Right lobe of liver (tissue), 6 donors: ENCODE measurements around the gene ACP1. TPM values are rescaled to one million over a fixed set of nuclear protein-coding genes. Genes with fewer than 3 reads are reported as not detected.

Experiments used
- ATAC-seq, 4 donors: fragments of 200-7000 bp; cut with Tn5 transposase; one replicate each; pipeline ENCODE4 v1.9.1; 2020; ENCODE audit warnings: mild to moderate bottlenecking in 4 of 4, moderate library complexity in 4 of 4
- DNase-seq, 3 donors: peaks; one replicate each; pipeline ENCODE4 v3.0.0-alpha.2; 2020
- H3K27ac ChIP-seq, 3 donors: fragments of 200-600 bp; one replicate each; pipeline ENCODE4 v1.8.0; 2022
- H3K27me3 ChIP-seq, 2 donors: fragments of 200-600 bp; one replicate each; pipeline ENCODE4 v1.8.0; 2022
- H3K36me3 ChIP-seq, 4 donors: fragments of 200-600 bp; sonication (generic) in 1 of 4; one replicate each; pipeline versions ENCODE4 v1.5.1 to v1.8.0; 2017 to 2022; ENCODE audit warnings: control low read depth in 1 of 4
- H3K4me1 ChIP-seq, 4 donors: fragments of 200-600 bp; sonication (generic) in 1 of 4; one replicate each; pipeline versions ENCODE4 v1.5.1 to v1.8.0; 2017 to 2022; ENCODE audit warnings: control low read depth in 1 of 4
- H3K4me3 ChIP-seq, 3 donors: fragments of 200-600 bp; one replicate each; pipeline ENCODE4 v1.8.0; 2022
- H3K9me3 ChIP-seq, 4 donors: fragments of 200-600 bp; sonication (generic) in 1 of 4; one replicate each; pipeline versions ENCODE4 v1.5.1 to v1.8.0; 2017 to 2022; ENCODE audit warnings: control low read depth in 1 of 4
- CTCF ChIP-seq, 4 donors: fragments of 200-600 bp in 3 of 4; fragments of 450-650 bp in 1 of 4; IDR thresholded peaks; one replicate each; pipeline versions ENCODE4 v1.5.1 to v1.8.0; 2016 to 2022; ENCODE audit warnings: antibody characterized with exemption in 4 of 4, mild to moderate bottlenecking in 2 of 4
- POLR2A ChIP-seq: fragments of 450-650 bp; IDR thresholded peaks from one replicate; pipeline ENCODE4 v1.6.1; 2017; ENCODE audit warnings: antibody characterized with exemption, mild to moderate bottlenecking
- WGBS: methylation state at CpG from one replicate; pipeline ENCODE4 v1.1.6; 2018; ENCODE audit warnings: low coverage, low lambda C conversion rate; ENCODE audit not compliant: insufficient coverage; ENCODE audit errors: missing lambda C conversion rate; 5-methylcytosine and 5-hydroxymethylcytosine counted together
- intact Hi-C, 2 donors: fragments of 100-400 bp; cut with DNase I; formaldehyde crosslinking; loops; one replicate each; pipeline versions ENCODE4 v1.11.2 to v1.14.1; 2022
- long read RNA-seq: library from polyadenylated mRNA; unstranded; transcript quantifications from one replicate; pipeline ENCODE4 v2.0.0, GENCODE V29; 2019
- total RNA-seq, 6 experiments: library from RNA; depleted of rRNA in 2 of 6; stranded (reverse); fragments of >200 nt in 2 of 6; fragmentation: NEBNext Ultra II Directional in 3 of 6; extraction: Animal tissue kit (Norgen Biotek cat#: 25700) in 3 of 6; gene quantifications; one replicate each; pipeline versions ENCODE4 v1.1.0 to v1.2.4, GENCODE V29; 2016 to 2023
- donor health status: DM: no; HTN: yes; CAD: no.
- donor health status: DM: no; HTN: no; CAD: no.
- donor health status: DM: no; HTN: no; CAD: no.
- donor health status: DM: no; HTN: yes; CAD: no.
- donor health status: DM: no; HTN: yes; CAD: no.

The ACP1 gene
- 10 to 100 TPM; 52.1 to 72.1 (median 60.3) TPM for total RNA-seq
- long read RNA-seq, transcript ACP1-202 (6 exons, 1,552 nt) = minor isoform, 7 of 35 reads
- long read RNA-seq, transcript ACP1-209 (7 exons, 577 nt) = major isoform, 15 of 35 reads
- long read RNA-seq, transcript ACP1-201 (6 exons, 1,549 nt) = minor isoform, 10 of 35 reads
- long read RNA-seq, partial matches to known transcripts = 1 of 35 reads
- long read RNA-seq, other reads (novel, unspliced or antisense) = 2 of 35 reads

GRCh38 chr2:264493-265468 is at the start of gene ACP1:
ACP1 (plus strand) TSS chr2:264947; CDS start chr2:264965, 18 bp downstream.
- intact Hi-C loops = no loop called here
- ATAC-seq = peak; percentile 87 to 95 (median 92)
- H3K36me3 ChIP-seq = no peaks in the 10 kb centered on the region
- peak within 1 kb of the TSS; percentile 63 to 85 (median 73) for H3K27ac ChIP-seq
- under 1% methylated on average over 18 of the region's 73 CpGs for WGBS
- no peaks in the 10 kb centered on the region for H3K9me3 ChIP-seq
- peak within 1 kb of the TSS; percentile 62 to 80 (median 76) for H3K4me3 ChIP-seq
- H3K4me1 ChIP-seq = peaks cover 0 to 24% (median 13%) of the 10 kb centered on the region in 4 donors
- peak; percentile 97 to 98 (median 97) for DNase-seq
- no peaks in the 10 kb centered on the region for H3K27me3 ChIP-seq
- TF ChIP-seq POLR2A (peak; percentile 86), CTCF (IDR thresholded peaks at IDR 0.05) (no peak)

GRCh38 chr2:216068-216467 is 48.7 kb upstream of the ACP1 start:
- peaks cover 0 to 6% (median 0%) of the 10 kb centered on the region in 4 donors for H3K4me1 ChIP-seq
- ATAC-seq = no peak
- no peak overlapping the region for H3K27ac ChIP-seq
- intact Hi-C loops = no loop called here
- H3K4me3 ChIP-seq = no peak overlapping the region
- TF ChIP-seq CTCF (IDR thresholded peaks at IDR 0.05) = no peak
- TF ChIP-seq POLR2A = no peak
- H3K27me3 ChIP-seq = no peaks in the 10 kb centered on the region
- DNase-seq = no peak
- WGBS = 80% methylated on average over 3 of the region's 3 CpGs
- no peaks in the 10 kb centered on the region for H3K9me3 ChIP-seq
- H3K36me3 ChIP-seq = peaks cover 0 to 9% (median 0%) of the 10 kb centered on the region in 4 donors

GRCh38 chr2:223451-223850 is 41.3 kb upstream of the ACP1 start:
- H3K4me3 ChIP-seq = no peak overlapping the region
- DNase-seq (no peak), ATAC-seq (no peak)
- no peak overlapping the region for H3K27ac ChIP-seq
- intact Hi-C loops = no loop called here
- H3K27me3 ChIP-seq = no peaks in the 10 kb centered on the region
- H3K36me3 ChIP-seq = peaks cover 0 to 12% (median 0%) of the 10 kb centered on the region in 4 donors
- TF ChIP-seq CTCF (IDR thresholded peaks at IDR 0.05) (no peak), POLR2A (no peak)
- no peaks in the 10 kb centered on the region for H3K9me3 ChIP-seq
- peaks cover 0 to 12% (median 5%) of the 10 kb centered on the region in 4 donors for H3K4me1 ChIP-seq
- WGBS = 75% methylated on average over 2 of the region's 4 CpGs

- intact Hi-C loops = no loop called here
- WGBS = 34% methylated on average over 3 of the region's 6 CpGs
- TF ChIP-seq POLR2A (no peak), CTCF (IDR thresholded peaks at IDR 0.05) (no peak)
- no peak overlapping the region for H3K27ac ChIP-seq
- no peak overlapping the region for H3K4me3 ChIP-seq
- H3K9me3 ChIP-seq = no peaks in the 10 kb centered on the region
- H3K4me1 ChIP-seq = peaks cover 0 to 12% (median 5%) of the 10 kb centered on the region in 4 donors
- ATAC-seq = peak; percentile 44 to 53 (median 48)
- H3K36me3 ChIP-seq = peaks cover 0 to 7% (median 0%) of the 10 kb centered on the region in 4 donors
- H3K27me3 ChIP-seq = no peaks in the 10 kb centered on the region
- no peak for DNase-seq
Observed at GRCh38 chr2:223971-224760, 40.6 kb upstream of the ACP1 start.
